IMR-90 (cell line): Measurements from ENCODE around the gene KLHL29. TPM values are rescaled to one million over a fixed set of nuclear protein-coding genes. Genes with fewer than 3 reads are reported as not detected.
A peak's percentile ranks its signal among the peaks of the same experiment; 100 is the strongest.

Experiments
- ATAC-seq: fragments of 200-7000 bp; cut with Tn5 transposase; 2 replicates; pipeline ENCODE4 v1.9.1; 2020; ENCODE audit warnings: low read depth, mild to moderate bottlenecking, moderate library complexity
- BruUV-seq: library from RNA; stranded (reverse); fragments of 400-500 nt; replicated peaks from 2 replicates; lab custom pipeline; 2021; lab: Mats Ljungman, UMichigan
- CTCF ChIA-PET: fragments of 300-600 bp; formaldehyde crosslinking; extraction: SDS; loops from one replicate; lab custom pipeline; 2021; ENCODE audit warnings: antibody characterized with exemption; lab: Yijun Ruan, JAX
- POLR2A ChIA-PET: fragments of 300-600 bp; sonication (Branson Sonifier 250); formaldehyde crosslinking; loops from one replicate; lab custom pipeline; 2022; ENCODE audit warnings: antibody characterized with exemption; ENCODE audit not compliant: unreplicated experiment; lab: Charles Lee
- DNase-seq: peaks from one replicate; pipeline ENCODE4 v3.0.0; 2013
- H2AFZ ChIP-seq: replicated peaks from 2 replicates; pipeline ENCODE3; 2013; ENCODE audit warnings: low read length, mild to moderate bottlenecking; ENCODE audit not compliant: poor library complexity
- H2AK5ac ChIP-seq: 2 replicates; pipeline ENCODE4 v1.6.1; 2013; ENCODE audit warnings: low read depth, low read length, inconsistent platforms
- H2AK9ac ChIP-seq: replicated peaks from 2 replicates; pipeline ENCODE3; 2013; ENCODE audit warnings: mild to moderate bottlenecking, low read depth, low read length, moderate library complexity; ENCODE audit not compliant: poor library complexity
- H2BK120ac ChIP-seq: 2 replicates; pipeline ENCODE4 v1.6.1; 2013; ENCODE audit warnings: low read depth, low read length, inconsistent platforms
- H2BK15ac ChIP-seq: 3 replicates; pipeline ENCODE4 v1.6.1; 2013; ENCODE audit warnings: low read depth, low read length, inconsistent platforms
- H2BK20ac ChIP-seq: 2 replicates; pipeline ENCODE4 v1.6.1; 2013; ENCODE audit warnings: low read depth, mild to moderate bottlenecking, inconsistent platforms, low read length, moderate library complexity
- H2BK5ac ChIP-seq: 2 replicates; pipeline ENCODE4 v1.6.1; 2013; ENCODE audit warnings: mild to moderate bottlenecking, low read depth, low read length, inconsistent platforms; ENCODE audit not compliant: poor library complexity, severe bottlenecking
- H3K14ac ChIP-seq: replicated peaks from 2 replicates; pipeline ENCODE4 v1.6.1; 2013; ENCODE audit warnings: low read depth, low read length, inconsistent platforms
- H3K18ac ChIP-seq: 2 replicates; pipeline ENCODE4 v1.6.1; 2013; ENCODE audit warnings: low read depth, low read length, control low read depth
- H3K23ac ChIP-seq: 2 replicates; pipeline ENCODE4 v1.6.1; 2013; ENCODE audit warnings: low read depth, low read length, inconsistent platforms
- H3K27ac ChIP-seq: 2 replicates; pipeline ENCODE4 v1.5.1; 2013; ENCODE audit warnings: mild to moderate bottlenecking, control low read depth, low read length; ENCODE audit not compliant: insufficient read depth
- H3K27me3 ChIP-seq: 2 replicates; pipeline ENCODE4 v1.6.1; 2013; ENCODE audit warnings: low read length; ENCODE audit not compliant: control insufficient read depth, insufficient read depth
- H3K36me3 ChIP-seq: 2 replicates; pipeline ENCODE4 v1.6.1; 2013; ENCODE audit warnings: low read length, mixed read lengths; ENCODE audit not compliant: control insufficient read depth, insufficient read depth
- H3K4ac ChIP-seq: 2 replicates; pipeline ENCODE4 v1.6.1; 2013; ENCODE audit warnings: low read depth, low read length, inconsistent platforms
- H3K4me1 ChIP-seq: 2 replicates; pipeline ENCODE4 v1.6.1; 2013; ENCODE audit warnings: low read length, mixed read lengths; ENCODE audit not compliant: control insufficient read depth, insufficient read depth
- H3K4me2 ChIP-seq: 2 replicates; pipeline ENCODE4 v1.6.1; 2013; ENCODE audit warnings: low read depth, mild to moderate bottlenecking, control low read depth, low read length, moderate library complexity
- H3K4me3 ChIP-seq: 2 replicates; pipeline ENCODE4 v1.5.1; 2013; ENCODE audit warnings: low read depth, mild to moderate bottlenecking, control low read depth, low read length, moderate library complexity; ENCODE audit not compliant: insufficient read depth
- H3K56ac ChIP-seq: 2 replicates; pipeline ENCODE4 v1.6.1; 2013; ENCODE audit warnings: low read length, inconsistent platforms; ENCODE audit not compliant: insufficient read depth; ENCODE audit errors: extremely low read depth
- H3K79me1 ChIP-seq, 2 experiments: 2 replicates each; pipeline ENCODE4 v1.6.1; 2013; ENCODE audit warnings: low read length in 2 of 2, inconsistent platforms in 1 of 2, low read depth in 1 of 2
- H3K9ac ChIP-seq: 2 replicates; pipeline ENCODE4 v1.6.1; 2013; ENCODE audit warnings: low read depth, low read length, control low read depth
- H3K9me1 ChIP-seq: 2 replicates; pipeline ENCODE4 v1.6.1; 2013; ENCODE audit warnings: low read length, inconsistent platforms; ENCODE audit not compliant: insufficient read depth
- H3K9me3 ChIP-seq: 2 replicates; pipeline ENCODE4 v1.6.1; 2013; ENCODE audit warnings: low read length; ENCODE audit not compliant: control insufficient read depth, insufficient read depth
- H4K20me1 ChIP-seq: 2 replicates; pipeline ENCODE4 v1.6.1; 2013; ENCODE audit warnings: low read length, inconsistent platforms; ENCODE audit not compliant: insufficient read depth
- H4K5ac ChIP-seq: 2 replicates; pipeline ENCODE4 v1.6.1; 2013; ENCODE audit warnings: mild to moderate bottlenecking, low read depth, low read length, control low read depth
- H4K8ac ChIP-seq, 2 experiments: 2 replicates each; pipeline ENCODE4 v1.6.1; 2013; ENCODE audit warnings: low read depth in 2 of 2, low read length in 2 of 2, control low read depth in 1 of 2, inconsistent platforms in 1 of 2
- H4K91ac ChIP-seq: 2 replicates; pipeline ENCODE4 v1.6.1; 2013; ENCODE audit warnings: low read depth, low read length, inconsistent platforms; ENCODE audit not compliant: insufficient read depth
- CEBPB ChIP-seq: IDR thresholded peaks from 2 replicates; pipeline ENCODE4 v1.6.1; 2012; ENCODE audit warnings: low read depth, low read length, improper control_type of control experiment
- MAFK ChIP-seq: IDR thresholded peaks from 2 replicates; pipeline ENCODE4 v1.6.1; 2012; ENCODE audit warnings: low read depth, low read length, improper control_type of control experiment
- MAZ ChIP-seq: IDR thresholded peaks from 2 replicates; pipeline ENCODE4 v1.6.1; 2012; ENCODE audit warnings: low read depth, mild to moderate bottlenecking, low read length, improper control_type of control experiment, moderate library complexity, borderline replicate concordance
- WGBS, 2 experiments: methylation state at CpG; one replicate each; pipeline versions ENCODE4 v1.1.5 to v1.1.7; 2013; ENCODE audit warnings: missing lambda C conversion rate in 2 of 2; ENCODE audit not compliant: insufficient read length in 1 of 2; ENCODE audit errors: extremely low coverage in 2 of 2; 5-methylcytosine and 5-hydroxymethylcytosine counted together
- dilution Hi-C: fragments of 300-500 bp; cut with HindIII; formaldehyde crosslinking; loops from one replicate; pipeline ENCODE4 v1.14.3; 2018; ENCODE audit warnings: low sequenced_read_pairs; ENCODE audit not compliant: unreplicated experiment
- in situ Hi-C: fragments of 300-500 bp; cut with MboI; formaldehyde crosslinking; loops from 3 replicates; pipeline ENCODE4 v1.14.3; 2019; ENCODE audit warnings: low sequenced_read_pairs, inconsistent platforms, mixed read lengths
- intact Hi-C: fragments of 100-400 bp; cut with micrococcal nuclease; formaldehyde crosslinking; loops from 2 replicates; pipeline ENCODE4 v1.10.0; 2022
- polyA plus RNA-seq, 3 experiments: library from polyadenylated mRNA; depleted of rRNA; stranded (reverse); fragments of >200 nt; gene quantifications; 2 replicates each; pipeline ENCODE4 v1.2.3, GENCODE V29; 2012; ENCODE audit warnings: low replicate concordance in 1 of 3
- total RNA-seq: library from RNA; depleted of rRNA; stranded (reverse); fragments of >200 nt; gene quantifications from 2 replicates; pipeline ENCODE4 v1.2.3, GENCODE V29; 2012

The KLHL29 gene
- total and polyA plus RNA-seq, 2 of the 4 experiments (the other 2 are of a cell fraction) = 2.0 to 8.0 TPM

- H3K9me1 ChIP-seq = peaks cover 37% of the 10 kb centered on the region
- H3K14ac ChIP-seq = 0 out of 2 replicates have a peak overlapping the region, but pooled peaks have one; percentile 13
- H2BK20ac ChIP-seq = peak overlapping the region; percentile 44; the same call in 1 of the 2 replicates
- peak overlapping the region; percentile 83 for H2BK120ac ChIP-seq
- H2BK15ac ChIP-seq = 0 out of 3 replicates have a peak overlapping the region, but pooled peaks have one; percentile 79
- no TSS peak for BruUV-seq
- dilution Hi-C loops (no loop called here), intact Hi-C loops (no loop called here), in situ Hi-C loops (no loop called here)
- H2AFZ ChIP-seq = peak overlapping the region; percentile 8
- no peak overlapping the region for H3K4me3 ChIP-seq
- H3K27me3 ChIP-seq = no peaks in the 10 kb centered on the region
- H4K5ac ChIP-seq = no peak overlapping the region
- H3K23ac ChIP-seq = no peak overlapping the region
- ATAC-seq (no peak), DNase-seq (no peak)
- peaks cover 3% of the 10 kb centered on the region; the same call in 1 of the 2 replicates for H3K9me3 ChIP-seq
- CTCF ChIA-PET = interaction anchor here (0.5 kb wide), 1 partner anchor 20 kb away, joined by 6 read pairs; no protein-coding TSS in a partner anchor
- no peak overlapping the region; a peak in 1 of 4 replicates for H4K8ac ChIP-seq
- no peak overlapping the region for H3K9ac ChIP-seq
- H2BK5ac ChIP-seq = no peak overlapping the region
- POLR2A ChIA-PET = no interaction called here
- H3K4me2 ChIP-seq = no peak overlapping the region
- H4K20me1 ChIP-seq = peaks cover 13% of the 10 kb centered on the region
- H2AK5ac ChIP-seq = peak overlapping the region; percentile 99
- no peak overlapping the region for H3K18ac ChIP-seq
- peak overlapping the region; percentile 15; the same call in 1 of the 2 replicates for H4K91ac ChIP-seq
- WGBS, 2 experiments = 99% methylated on average over 10 of the region's 32 CpGs; no CpG with 5 or more reads in 1 of the 2 experiments
- TF ChIP-seq MAFK = no peak
- TF ChIP-seq MAZ = no peak
- no peak for TF ChIP-seq CEBPB
- H3K27ac ChIP-seq = no peak overlapping the region
- peaks cover 0 to 21% of the 10 kb centered on the region in 2 experiments; a peak in 2 of 4 replicates for H3K79me1 ChIP-seq
- peak overlapping the region; percentile 86 for H3K4ac ChIP-seq
- H3K56ac ChIP-seq = no peak overlapping the region
- peaks cover 57% of the 10 kb centered on the region for H3K36me3 ChIP-seq
- no peak overlapping the region for H2AK9ac ChIP-seq
- H3K4me1 ChIP-seq = peaks cover 19% of the 10 kb centered on the region
Observed at GRCh38 chr2:23695890-23696751, 311.1 kb downstream of the KLHL29 start.
